SHP77 (cell line): ENCODE measurements around the gene RPUSD4.
A peak's percentile ranks its signal among the peaks of the same experiment; 100 is the strongest.
"Not testable (repeated sequence)": the region's sequence is repeated elsewhere in the genome, so short reads cannot be mapped to it uniquely, and the experiment has no call there.

Experiments
- DNase-seq, 2 experiments: peaks; one replicate each; lab custom pipeline; 2025; lab: John Stamatoyannopoulos, UW

Gene RPUSD4

GRCh38 chr11:126211236-126212088 lies at the start of gene RPUSD4, which contains the start of gene FAM118B:
Gene RPUSD4 (minus strand): TSS chr11:126211650. CDS start chr11:126211638, 12 bp downstream.
Gene FAM118B (plus strand): TSS chr11:126211782. CDS start chr11:126235002, 23,220 bp downstream.
- DNase-seq = peak; percentile 89 to 94

GRCh38 chr11:126257764-126258163 lies 46.3 kb upstream of the RPUSD4 start:
- no peak for DNase-seq

GRCh38 chr11:126257144-126257543 lies 45.7 kb upstream of the RPUSD4 start:
- no peak for DNase-seq

- DNase-seq = no peak
Measured at GRCh38 chr11:126256216-126256615, 44.8 kb upstream of the RPUSD4 start.

GRCh38 chr11:126255507-126255906 lies 44.1 kb upstream of the RPUSD4 start:
- DNase-seq = not testable (repeated sequence)

- no peak for DNase-seq
Measured at GRCh38 chr11:126254819-126255218, 43.4 kb upstream of the RPUSD4 start.

GRCh38 chr11:126253265-126253664 lies 41.8 kb upstream of the RPUSD4 start:
- no peak for DNase-seq

GRCh38 chr11:126246636-126247035 lies 35.2 kb upstream of the RPUSD4 start:
- DNase-seq = no peak

- no peak for DNase-seq
Measured at GRCh38 chr11:126233391-126233790, 21.9 kb upstream of the RPUSD4 start.

GRCh38 chr11:126232683-126233082 lies 21.2 kb upstream of the RPUSD4 start:
- no peak for DNase-seq

- no peak for DNase-seq
Measured at GRCh38 chr11:126231725-126232459, 20.4 kb upstream of the RPUSD4 start.

- no peak for DNase-seq
Measured at GRCh38 chr11:126229858-126230540, 18.5 kb upstream of the RPUSD4 start.

GRCh38 chr11:126226334-126227084 lies 15.1 kb upstream of the RPUSD4 start:
- DNase-seq = no peak

GRCh38 chr11:126225295-126225665 lies 13.8 kb upstream of the RPUSD4 start:
- no peak for DNase-seq

- no peak for DNase-seq
Measured at GRCh38 chr11:126224647-126225294, 13.3 kb upstream of the RPUSD4 start.

GRCh38 chr11:126219547-126219946 lies 8.1 kb upstream of the RPUSD4 start:
- DNase-seq = no peak

GRCh38 chr11:126217491-126217890 lies 6.0 kb upstream of the RPUSD4 start:
- no peak for DNase-seq

GRCh38 chr11:126216526-126217305 lies 5.3 kb upstream of the RPUSD4 start:
- no peak for DNase-seq

GRCh38 chr11:126214841-126215240 lies 3.4 kb upstream of the RPUSD4 start:
- no peak for DNase-seq

- no peak for DNase-seq
Measured at GRCh38 chr11:126214441-126214840, 3.0 kb upstream of the RPUSD4 start.
